Measurements from ENCODE around the gene CDC14A.
"Not testable (repeated sequence)": the region's sequence is repeated elsewhere in the genome, so short reads cannot be mapped to it uniquely, and the experiment has no call there.

The CDC14A gene

DNA sequence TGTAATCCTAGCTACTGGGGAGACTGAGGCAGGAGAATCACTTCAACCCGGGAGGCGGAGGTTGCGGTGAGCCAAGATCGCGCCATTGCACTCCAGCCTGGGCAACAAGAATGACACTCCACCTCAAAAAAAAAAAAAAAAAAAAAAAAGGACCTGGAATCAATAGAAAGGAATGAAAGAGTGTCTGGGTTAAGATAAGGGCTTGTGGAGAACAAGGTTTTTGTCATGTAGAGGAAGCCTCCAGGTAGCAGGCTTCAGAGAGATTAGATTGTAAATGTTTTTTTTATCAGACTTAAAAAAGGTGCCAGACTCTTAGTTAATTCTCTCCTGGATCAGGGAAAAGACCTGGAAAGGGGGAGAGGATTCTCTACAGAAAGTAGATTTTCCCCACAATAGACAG is 14.4 kb upstream of the CDC14A start:
- DNase-seq = not testable (repeated sequence)

DNA sequence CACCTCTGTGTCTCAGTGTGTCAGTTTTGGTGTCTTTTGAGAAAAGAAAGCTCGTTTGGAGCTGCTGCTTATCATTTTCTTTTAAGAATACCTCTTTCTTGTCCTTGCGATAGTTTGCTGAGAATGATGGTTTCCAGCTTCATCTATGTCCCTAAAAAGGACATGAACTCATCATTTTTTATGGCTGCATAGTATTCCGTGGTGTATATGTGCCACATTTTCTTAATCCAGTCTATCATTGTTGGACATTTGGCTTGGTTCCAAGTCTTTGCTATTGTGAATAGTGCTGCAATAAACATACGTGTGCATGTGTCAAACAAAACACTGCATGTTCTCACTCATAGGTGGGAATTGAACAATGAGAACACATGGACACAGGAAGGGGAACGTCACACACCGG is 12.6 kb upstream of the CDC14A start:
- DNase-seq = not testable (repeated sequence)

DNA sequence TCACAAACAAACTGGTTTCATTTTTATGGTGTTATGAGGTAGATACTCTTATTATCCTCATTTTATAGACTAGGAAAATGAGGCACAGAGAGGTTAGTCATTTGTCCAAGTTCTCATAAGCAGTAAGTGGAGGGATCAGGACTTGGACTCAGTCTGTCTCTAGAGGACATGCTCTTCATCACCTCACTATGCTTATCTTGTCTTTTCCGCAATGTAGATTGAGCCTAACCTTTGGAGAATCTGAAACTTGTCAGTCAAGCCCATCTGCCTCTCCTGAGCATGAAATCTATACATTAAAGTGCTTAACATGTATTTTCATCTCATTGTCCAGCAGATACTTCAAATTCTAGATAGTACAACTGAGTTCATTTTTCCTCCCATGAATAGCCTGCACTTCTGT is 11.8 kb upstream of the CDC14A start:
- no peak for DNase-seq

DNA sequence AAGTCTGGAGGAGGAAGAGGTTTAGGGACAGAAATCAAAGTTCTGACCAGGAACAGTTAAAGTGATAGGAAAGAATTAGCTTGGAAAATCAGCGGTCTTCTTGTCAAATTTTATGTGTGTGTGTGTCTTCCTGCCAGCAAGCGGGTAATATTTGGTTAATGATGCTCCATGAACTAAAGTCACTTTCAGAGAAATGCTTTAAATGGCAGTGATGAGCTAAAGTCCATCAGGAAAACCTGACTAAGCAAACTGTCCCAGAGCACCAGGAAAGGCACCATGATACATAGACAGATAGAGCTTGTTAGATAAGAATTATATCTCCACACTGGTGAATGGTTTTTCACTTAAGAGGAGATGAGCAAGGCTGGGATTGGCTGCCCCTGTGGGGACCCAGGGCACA is 10.0 kb upstream of the CDC14A start:
- DNase-seq = no peak

- no peak for DNase-seq
Observed at GRCh38 chr1:100343897-100344296, 8.4 kb upstream of the CDC14A start.

- no peak for DNase-seq
Observed at GRCh38 chr1:100344774-100345173, 7.5 kb upstream of the CDC14A start.

- DNase-seq = no peak
Observed at GRCh38 chr1:100346387-100346786, 5.9 kb upstream of the CDC14A start.

DNA sequence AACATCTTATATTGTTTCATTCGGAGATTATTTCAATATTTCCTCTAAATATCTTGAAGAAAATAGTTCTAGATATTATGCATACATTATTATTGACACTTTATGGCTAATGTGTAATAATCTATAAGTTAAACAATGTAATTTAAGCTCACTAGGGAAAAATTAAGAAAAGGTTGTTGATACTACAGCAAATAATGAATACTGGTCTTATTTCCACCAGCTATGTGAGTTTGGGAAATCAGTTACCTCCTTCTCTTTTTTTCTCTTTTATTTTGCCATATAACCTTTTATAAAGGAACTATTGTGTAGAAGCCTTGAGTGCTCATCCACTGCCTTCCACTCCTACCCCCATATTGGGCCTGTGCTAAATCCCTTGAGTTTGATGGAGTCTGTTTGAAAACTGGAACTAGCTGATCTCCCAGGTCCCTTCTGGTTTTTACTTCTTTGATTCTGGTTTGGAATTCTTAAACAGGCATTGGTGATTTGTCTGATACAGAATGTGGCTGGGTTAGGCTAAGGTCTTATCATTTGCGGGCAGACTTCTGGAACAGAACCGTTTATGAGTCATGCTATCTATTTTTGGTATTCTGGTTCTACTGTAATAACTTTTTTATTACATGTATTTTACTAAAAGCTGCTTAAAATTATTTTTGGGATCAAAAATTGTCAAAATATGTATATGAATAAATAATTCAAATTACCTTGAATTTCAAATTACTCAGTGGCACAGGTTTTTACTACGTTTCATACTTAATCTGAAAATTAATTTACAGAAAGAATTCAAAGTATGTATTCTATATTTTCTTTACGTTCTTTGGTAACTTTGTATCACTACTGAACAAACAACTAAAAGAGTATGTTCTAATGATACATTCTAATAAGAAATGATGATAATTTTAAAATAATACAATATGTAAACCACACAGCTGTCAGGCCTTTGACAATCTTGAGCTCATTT is 5.0 kb upstream of the CDC14A start:
- no peak for DNase-seq

DNA sequence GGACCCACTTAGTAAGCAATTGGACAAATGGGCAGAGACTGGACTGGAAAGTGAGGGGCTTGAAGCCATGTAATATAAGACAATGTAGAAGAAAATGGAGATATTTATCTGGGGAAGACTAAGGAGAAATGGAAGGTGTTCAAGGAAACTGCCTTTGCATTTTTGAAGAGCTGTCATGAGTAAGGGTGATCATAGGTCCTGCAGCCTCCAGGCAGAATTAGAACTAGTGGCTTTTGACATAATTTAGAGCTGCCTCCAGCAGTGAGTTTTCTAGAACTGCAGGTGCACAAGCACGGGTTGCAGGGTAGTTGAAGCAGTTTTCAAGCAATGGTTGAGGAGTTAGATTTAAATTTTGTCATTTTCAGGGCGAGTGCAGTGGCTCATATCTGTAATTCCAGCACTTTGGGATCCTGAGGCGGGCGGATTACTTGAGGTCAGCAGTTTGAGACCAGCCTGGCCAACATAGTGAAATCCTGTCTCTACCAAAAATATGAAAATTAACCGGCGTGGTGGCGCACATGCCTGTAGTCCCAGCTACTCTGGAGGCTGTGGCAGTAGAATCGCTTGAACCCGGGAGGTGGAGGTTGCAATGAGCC is 3.7 kb upstream of the CDC14A start:
- DNase-seq = no peak

DNA sequence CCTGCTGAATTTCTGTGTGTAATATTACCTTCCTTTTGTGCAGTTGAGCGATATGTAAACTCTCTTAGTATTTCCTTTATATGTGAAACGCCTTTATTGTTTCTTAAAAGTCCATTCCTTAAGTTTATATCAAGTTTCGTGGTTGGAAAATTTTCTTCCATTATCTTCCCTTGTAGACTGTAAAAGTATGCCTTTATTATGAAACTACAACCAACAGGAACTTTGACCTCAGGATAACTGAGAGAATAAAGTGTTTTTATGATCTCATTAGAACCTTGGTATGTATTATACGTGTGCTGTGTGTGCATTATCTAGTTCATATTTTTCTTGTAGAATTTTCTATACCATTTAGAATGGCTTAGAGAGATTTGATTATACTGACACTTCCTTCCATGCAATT is 3.1 kb upstream of the CDC14A start:
- no peak for DNase-seq

GRCh38 chr1:100350787-100351094 is 1.6 kb upstream of the CDC14A start:
- DNase-seq = no peak

DNA sequence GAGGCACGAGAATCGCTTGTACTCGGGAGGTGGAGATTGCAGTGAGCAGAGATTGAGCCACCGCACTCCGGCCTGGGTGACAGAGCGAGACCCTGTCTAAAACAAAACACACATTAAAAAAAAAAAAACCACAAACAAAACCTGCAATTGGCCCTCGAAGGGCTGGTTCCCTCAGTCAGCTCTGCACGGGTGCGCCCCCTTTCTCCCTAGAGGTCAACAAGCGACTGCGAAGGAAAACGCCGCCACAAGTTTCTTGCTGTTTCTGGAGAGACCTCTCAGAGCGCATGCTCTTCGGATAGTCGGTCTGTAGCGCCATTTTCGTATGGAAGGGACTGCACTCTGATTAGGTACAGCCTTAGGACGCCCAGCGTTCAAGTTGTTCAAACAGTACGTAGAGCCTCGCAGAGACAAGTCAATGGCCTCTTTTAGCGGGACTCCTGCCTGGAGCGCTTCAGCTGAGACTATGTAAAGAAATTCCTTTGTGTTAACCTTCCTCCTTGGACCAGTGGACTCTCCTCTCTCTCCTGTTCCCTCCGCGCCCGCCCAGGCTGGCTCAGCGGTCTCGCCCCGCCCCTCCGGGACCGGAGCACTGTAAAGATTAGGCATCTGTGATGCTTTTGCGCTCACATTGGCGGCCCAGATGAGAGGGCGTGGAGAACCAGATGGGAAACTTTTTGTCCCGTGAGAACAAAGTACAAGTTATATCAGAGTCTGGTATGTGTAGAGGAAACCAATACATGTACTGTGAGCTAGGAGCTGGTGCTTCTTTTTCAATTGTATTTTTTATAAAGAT is 1.0 kb upstream of the CDC14A start:
- DNase-seq = peak; percentile 74 to 87

DNA sequence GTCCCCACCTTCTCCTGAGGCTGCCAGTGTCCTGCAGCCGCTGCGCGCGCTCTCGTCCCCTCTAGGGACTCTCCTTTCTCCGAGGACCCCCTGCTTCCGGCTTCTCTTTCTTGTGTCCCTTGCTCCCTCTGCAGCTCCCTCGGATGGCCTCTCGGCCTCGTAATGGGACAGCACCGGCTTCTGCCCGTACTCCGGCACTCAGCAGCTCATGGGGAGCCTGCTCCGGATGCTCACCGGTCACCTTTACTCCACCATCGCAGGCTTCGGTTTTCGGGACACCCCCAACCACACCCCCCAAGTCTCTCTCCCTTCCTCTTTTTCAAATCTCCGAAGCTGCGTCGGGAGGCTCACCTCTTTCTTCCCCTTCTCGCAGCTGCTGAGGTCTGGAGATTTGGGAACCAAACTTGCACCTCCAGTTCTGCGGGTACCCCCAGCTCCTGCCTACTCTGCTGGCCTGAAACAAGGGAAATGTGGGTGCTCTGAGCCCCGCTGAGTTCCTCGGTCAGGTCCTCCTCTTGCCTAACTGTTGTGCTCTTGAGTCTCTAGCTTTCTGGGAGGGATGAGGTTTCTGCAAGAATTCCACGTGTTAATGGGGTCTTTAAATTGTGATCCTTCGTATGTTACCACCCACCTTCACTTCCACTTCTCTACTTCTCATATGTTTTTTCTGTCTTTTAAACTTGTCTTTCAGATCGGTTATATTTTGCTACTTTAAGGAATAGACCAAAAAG is 930 bp downstream of the CDC14A start:
- peak in 1 of 2 donors; percentile 51 for DNase-seq

GRCh38 chr1:100353988-100354387 is 1.7 kb downstream of the CDC14A start:
- no peak for DNase-seq

DNA sequence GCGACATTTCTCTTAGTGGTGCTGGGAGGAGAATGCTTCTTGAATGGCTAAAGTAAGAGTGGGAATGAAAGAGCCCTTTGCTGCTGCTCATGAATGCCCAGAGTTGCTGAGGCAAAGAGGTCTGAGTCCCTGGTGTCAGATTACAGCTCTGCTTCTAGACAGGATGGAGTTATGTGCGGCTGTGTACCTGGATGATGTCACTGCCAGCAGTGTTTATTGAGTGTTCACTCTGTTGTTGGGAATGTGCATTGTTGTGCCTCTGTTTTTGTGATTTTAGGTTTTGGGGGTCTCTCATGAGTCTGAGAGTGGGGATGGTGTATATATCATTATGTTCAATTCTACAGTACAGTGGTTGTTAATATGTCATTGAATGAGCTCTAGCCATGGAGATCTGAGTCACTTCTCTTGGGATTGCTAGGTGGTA is 2.7 kb downstream of the CDC14A start:
- DNase-seq = no peak

DNA sequence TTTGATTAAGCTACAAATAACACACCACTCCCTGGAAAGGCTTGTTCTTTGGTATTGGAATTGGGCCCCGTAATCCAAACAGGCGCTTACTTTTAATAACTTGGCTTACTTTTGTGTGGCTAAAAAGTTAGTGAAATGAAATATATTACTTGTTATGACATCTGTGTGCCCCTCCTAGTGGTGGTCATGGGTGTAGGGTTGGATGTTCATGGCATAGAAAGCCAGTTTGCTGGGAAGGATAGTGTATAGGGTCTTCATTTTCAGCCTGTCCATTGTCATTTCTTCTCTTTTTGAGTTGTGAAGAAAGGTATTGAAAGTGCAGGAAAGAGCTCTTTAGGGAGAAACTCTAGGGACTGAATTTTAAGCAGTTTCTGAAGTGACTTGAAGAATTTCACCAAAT is 5.9 kb downstream of the CDC14A start:
- no peak for DNase-seq

- DNase-seq = no peak
Observed at GRCh38 chr1:100359139-100359538, 6.8 kb downstream of the CDC14A start.

- peak in 1 of 2 donors; percentile 40 for DNase-seq
Observed at GRCh38 chr1:100360790-100361510, 8.6 kb downstream of the CDC14A start.

DNA sequence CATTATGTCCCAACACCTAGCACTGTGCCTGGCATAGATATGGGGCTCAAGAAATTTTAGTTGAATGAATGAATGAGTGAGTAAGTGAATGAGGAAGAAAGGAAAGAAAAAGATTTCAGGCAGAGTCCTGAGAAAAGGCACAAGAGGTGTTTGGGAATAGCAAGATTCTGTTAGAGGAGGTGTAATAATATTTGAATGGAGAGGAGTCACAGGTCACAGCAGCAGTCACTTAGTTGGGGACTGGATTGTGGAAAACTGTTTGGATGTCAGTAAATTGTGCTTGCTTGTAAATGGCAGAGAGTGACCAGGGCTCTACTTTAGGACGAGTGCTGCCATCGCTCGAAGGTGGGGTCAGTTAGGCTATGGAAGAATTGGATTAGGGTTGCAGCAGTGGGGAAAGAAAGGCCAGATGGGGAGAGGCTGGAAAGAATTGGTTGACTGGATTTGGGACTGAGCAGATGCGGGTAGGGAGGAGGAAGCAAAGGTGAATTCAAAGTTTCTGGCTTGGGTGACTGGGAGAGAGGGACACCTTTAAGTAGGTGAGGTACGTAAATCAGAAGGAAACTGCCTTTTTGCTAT is 9.3 kb downstream of the CDC14A start:
- DNase-seq = no peak

DNA sequence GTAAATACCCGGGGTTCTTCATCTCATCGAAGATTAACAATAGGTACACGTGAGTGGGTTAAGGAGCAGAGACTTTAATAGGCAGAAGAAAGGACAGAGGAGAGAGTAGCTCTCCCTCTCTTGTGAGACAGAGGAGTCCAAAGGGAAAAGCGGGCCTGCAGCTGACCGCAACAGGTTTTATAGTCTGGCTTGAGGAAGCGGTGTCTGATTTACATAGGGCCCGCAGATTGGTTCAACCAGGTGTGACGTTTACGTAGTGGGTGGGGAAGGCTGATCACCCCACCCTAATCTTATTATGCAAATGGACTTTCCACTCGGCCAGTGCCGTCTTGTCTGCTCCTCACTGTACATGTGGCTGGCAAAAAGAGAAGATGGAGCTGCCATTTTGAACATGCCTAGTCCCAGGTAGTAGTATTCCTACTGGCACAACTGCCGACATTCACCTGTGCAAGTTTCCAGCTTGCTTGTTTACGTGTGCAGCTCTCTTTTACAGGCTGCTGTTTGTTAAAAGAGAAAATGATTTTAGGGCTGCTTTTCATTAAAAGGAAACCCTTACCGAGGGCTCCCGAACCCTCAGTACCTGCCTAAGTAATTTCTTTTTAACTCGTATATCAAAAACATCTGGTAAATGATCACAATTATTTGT is 10.6 kb downstream of the CDC14A start:
- no peak for DNase-seq

DNA sequence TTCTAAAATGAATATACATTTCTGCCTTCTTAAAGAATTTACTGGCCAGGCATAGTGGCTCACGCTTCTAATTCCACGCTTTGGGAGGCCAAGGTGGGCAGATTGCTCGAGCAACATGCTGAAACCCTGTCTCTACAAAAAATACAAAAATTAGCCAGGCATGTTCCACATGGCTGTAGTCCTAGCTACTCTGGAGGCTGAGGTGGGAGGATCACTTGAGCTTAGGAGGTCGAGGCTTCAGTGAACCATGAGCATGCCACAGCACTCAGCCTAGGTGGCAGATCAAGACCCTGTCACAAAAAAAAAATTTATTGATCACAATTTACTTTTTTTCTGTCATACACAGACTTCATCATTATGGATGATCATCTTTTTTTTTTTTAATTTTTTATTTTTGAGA is 11.5 kb downstream of the CDC14A start:
- no peak for DNase-seq

All from bone marrow (tissue), 2 donors.